HG03521 (cell line): ENCODE measurements around the gene TTC23.

Source experiments
- ATAC-seq: cut with Tn5 transposase; IDR thresholded peaks from one replicate; pipeline ENCODE4 v1.9.1; 2021; ENCODE audit warnings: mild to moderate bottlenecking, moderate library complexity; ENCODE audit not compliant: unreplicated experiment

Gene TTC23

DNA sequence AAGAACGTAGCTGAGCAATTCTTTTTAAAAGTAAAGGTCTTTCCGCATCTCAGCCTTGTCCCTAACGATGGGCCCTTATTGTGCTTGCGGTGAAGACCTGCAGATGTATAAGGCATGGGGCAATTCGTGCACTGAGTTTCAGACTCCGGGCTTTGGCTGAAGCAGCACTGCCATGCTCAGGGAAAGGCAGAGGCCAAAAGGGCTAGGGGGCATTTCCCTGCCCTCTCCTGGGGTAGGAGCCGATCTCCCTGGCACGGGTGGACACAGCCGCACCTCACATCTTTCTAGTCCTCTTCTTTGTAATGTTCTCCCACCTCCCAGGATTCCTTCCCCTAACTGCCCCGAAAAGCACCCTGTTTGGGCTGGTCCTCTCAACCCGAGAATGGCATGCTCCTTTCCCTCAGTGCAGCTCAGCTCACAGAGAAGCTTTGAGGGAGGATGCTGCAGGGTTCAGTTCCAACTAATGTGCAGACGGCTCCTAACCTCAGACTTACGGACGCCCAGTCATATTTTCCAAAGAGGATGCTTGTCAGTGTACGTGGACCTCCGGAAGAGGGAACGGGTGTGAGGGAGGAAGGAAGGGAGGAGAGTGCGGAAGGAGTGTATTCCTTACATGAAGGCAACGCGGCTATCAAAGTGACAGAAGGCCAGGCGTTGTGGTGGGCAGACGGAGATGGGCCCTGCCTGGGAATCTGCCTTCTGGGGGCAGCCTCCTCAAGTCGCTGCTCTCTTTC, 83.3 kb downstream of the TTC23 start:
- no peak for ATAC-seq

DNA sequence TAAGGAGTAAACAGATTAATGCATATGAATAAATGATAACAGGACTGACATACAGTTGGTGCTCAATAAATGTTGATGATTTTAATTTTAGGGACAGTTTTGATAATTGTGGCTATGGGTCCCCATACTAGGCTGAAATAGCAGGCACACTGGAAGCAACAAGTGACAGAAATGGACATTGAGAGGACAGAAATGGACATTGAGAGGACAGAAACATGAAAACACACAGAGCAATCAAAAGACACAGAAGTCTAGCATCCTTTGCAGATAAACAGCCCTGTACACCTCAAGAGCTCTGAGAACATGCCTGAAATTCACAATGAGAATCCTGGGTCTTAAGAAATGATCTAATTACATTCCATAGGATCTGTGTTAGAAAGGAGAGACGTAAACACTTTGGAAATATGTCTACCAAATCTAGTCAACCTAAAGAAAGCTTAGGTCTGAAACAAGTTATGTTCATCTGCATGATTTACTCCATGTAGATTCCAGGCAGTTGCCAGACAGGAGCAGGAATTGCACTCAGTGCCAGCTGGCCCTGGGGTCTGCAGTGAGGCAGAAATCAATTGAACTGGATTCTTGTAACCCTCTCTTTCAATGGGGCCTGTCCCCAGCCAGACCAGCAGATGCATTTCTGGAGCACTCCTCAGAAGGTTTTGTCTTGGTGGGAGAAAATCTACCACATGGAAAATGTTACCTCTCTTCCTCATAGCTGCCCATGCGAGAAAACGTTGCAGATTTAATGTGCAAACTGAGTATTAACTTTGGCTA, 84.2 kb downstream of the TTC23 start:
- no peak for ATAC-seq

DNA sequence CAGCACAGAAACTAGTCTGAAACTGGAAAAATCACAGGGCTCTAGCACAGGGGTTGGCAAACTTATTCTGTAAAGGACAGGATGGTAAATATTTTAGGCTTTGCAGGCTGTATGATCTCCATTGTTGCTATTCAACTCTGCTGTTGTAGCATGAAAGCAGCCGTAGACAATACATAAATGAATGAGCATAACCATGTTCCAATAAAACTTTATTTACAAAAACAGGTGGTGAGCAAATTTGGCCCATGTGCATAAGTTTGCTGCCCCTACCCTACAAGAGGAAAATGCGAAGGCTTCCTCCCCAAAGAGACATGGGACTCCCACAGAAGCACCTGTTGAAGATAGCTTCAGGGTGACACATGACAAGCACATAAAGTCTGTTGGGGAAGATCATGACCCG, 85.3 kb downstream of the TTC23 start:
- no peak for ATAC-seq

DNA sequence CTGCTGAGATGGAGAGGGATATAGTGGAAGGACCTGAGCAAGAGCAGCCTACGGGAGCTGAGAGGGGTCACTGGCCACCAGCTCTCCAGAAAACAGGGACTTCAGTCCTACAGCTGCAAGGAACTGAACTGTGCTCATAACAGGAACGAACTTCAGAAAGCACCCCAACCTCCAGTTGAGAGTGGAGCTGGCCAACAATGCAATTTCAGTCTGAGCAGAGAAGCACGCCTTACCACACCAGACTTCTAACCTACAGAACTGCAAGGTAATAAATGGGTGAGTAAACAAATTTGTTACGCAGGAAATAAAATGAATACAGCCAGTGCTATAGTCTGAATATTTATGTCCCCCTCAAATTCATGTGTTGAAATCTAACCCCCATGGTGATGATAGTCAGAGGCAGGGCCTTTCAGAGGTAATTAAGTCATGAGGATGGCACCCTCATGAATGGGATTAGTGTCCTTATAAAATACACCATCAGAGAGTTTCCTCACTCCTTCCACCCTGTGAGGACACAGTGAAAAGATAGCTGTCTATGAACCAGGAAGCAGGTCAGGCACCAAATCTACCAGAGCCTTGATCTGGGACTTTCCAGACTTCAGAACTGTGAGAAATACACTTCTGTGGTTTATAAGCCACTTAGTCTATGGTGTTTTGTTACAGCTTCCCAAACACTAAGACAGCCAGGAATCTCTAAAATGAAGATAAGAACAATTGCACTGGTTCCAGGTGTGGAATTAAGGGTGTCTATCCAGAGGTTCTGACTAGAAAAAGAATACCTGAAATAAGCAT, 85.9 kb downstream of the TTC23 start:
- ATAC-seq: no peak

DNA sequence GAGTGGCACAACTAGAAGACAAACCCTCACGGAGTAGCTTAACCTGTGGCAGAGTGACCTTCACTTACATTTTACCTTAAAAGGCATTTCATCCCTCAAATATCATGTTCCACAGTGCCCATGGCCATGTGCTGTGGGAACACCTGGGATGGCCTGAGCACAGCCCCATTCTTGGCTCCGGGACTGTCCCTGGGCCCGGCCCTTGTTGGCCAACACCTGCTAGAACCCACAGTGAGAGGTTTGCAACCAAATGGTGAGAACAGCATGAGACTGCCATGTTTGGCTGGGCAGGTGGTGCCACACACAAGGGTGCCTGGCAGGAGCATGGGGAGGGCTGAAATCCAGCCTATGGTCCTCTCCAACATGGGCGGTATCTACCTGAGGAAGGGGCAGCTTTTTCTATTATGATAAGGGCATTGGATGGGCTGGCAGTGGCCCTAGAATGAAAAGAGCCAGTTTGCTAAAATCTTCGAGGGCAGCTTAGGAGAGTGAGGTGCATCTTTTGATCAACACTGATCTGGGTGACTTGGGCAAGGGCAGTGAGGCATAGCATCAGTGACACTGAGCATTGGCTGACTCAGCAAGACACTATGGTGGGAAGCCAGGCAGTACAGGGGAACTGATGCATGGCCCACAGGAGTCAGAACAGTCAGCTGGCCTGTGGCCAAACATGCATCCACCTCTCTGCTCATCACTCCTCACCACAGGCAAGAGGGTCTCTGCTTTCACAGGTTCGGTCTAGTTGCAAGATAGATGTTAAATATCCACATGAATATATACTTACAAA, 90.6 kb downstream of the TTC23 start:
- no peak for ATAC-seq

DNA sequence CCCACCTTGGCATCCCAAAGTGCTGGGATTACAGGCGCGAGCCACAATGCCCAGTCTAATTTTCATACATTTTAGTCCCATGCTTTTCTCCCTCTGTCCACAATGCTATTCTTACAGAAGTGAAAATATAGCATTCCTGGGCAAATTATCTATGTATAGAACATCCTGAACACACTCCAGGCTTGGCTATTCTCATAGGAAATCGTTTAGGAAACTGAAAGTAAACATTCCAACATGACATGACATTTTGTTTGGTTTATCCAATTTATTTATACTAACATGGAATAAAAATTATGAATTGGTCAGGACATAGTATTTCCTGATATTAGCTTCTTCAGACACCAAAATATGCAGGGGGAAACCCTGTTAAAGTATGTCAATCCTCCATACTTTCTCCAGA, 91.9 kb downstream of the TTC23 start:
- ATAC-seq: no peak

DNA sequence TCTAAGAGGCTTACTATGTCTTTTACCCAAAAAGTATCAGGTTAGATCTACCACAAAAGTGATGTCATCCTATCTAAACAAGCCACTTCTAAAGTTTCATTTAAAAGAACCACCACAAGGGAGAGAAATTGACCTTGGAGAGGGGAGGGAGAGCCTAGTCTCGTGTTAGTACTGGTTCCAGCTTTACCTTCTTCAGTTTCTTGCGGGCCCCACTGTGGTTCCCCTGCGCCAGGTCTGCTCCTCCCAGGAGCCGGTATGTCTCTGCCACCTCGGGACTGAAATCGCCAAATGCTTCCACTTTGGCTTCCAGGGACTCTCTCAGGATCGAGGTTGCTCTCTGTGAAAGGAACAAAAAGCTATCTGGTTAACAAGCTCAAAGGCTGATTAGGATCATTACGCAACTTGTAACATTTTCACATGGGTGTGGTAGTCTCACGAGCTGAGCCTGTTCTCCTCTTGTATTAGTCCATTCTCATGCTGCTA, 93.4 kb downstream of the TTC23 start:
- ATAC-seq: no peak

DNA sequence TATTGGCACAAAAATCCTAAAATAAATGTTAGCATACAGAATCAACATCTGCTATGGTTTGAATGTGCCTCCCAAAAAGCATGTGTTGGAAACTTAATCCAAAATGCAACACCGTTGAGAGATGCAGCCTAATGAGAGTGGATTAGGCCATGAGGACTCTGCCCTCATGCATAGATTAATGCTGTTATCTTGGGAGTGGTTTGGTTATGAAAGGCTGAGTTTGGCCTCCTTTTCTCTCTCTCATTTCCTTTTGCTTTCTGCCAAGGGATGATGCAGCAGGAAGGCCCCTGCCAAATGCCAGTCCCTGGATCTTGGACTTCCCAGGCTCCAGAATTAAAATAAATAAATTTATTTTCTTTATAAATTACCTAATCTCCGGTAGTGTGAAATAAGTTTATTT, 95.1 kb downstream of the TTC23 start:
- ATAC-seq: no peak

DNA sequence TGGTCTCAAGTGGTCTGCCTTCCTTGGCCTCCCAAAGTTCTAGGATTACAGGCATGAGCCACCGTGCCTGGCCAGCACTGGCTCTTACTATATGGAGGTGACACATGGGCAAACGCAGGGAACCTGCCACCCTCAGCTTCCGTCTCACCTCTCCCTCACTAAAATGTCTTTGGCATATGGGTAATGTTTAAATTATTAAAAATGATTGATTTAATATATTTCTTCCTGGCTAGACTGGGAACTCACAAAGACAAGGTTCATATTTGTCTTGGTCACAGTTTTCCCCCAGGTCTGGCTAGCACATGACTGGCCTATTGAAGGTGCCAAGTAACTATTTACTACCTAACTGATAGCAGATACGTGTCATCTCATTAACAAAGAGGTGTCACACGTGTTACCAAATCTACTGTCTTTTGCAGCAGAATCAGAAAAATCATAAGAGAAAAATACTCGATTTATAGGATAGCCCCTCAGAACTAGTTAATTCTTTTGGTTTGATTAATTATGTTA, 96.3 kb downstream of the TTC23 start:
- ATAC-seq: no peak

DNA sequence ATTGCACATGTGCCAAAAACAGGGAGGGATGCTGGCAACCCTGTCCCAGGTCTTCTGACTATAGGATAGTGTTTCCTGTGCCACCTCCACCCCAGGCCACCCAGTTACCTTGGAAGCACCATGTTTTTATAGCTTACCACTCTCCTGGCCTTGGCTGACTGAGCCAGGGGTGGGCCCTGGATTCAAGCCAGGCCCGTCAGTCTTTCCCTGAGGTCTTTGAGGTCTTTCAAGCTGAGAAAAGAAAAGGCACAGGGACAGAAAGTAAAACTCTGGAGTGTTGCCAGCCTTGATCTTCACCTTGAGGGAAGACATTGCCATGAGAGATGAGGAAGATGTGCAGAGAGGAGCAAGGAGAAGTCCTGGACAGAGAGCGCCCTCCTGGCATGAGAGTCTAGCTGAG, 98.2 kb downstream of the TTC23 start:
- no peak for ATAC-seq

DNA sequence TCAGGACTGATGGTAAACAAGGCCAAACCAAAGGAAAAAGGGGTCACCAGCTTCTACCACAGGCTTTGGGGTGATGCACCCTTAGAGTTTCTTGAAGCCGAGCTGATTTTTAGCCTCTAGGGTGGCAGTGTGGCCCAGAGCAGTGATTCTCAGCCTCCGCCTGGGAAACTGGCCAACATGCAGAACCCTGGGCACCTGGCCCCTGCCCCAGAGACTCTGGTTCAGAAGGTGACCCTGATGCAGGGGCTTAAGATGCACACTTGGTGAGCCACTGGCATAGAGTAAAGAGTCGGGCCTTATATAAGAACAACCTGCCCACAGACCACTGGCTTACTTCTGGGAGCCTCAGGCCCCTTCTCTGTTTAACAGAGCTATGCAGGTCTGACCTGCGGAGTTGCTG, 100.0 kb downstream of the TTC23 start:
- no peak for ATAC-seq

DNA sequence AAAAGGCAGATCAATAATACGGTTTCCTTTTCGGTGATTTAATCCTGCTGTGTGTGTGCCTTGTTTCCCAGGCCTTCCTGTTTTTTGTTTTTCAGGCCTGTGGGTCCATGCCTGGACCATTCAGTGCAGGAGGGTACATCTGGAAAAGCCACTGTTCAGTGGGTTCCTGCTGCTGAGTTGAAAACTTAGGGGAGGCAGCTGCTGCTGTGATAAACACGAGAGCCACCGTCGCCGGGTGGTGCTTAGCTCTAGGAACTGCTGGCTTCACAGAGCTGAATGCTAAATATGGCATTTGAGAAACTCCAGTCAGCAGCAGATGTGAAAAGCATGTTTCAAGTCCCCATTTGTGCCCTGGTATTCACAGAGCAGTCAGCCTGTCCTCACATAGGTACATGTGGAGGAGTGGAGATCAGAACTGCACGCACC, 100.5 kb downstream of the TTC23 start:
- ATAC-seq: no peak

DNA sequence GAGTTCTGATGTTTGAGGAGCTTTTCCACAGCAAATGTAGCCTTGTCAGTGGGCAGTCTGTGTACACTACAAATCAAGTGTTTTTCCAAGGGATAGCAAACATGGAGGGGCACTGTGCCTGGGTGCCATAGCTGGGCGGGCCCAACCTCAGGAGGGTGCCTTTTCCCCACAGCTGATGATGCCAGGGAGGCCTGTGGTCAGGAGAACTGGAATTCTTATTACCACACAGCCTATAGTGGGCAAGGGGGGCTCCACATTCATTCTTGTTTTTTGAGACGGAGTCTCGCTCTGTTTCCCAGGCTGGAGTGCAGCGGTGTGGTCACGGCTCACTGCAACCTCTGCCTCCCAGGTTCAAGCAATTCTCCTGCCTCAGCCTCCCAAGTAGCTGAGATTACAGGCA, 102.7 kb downstream of the TTC23 start:
- no peak for ATAC-seq

DNA sequence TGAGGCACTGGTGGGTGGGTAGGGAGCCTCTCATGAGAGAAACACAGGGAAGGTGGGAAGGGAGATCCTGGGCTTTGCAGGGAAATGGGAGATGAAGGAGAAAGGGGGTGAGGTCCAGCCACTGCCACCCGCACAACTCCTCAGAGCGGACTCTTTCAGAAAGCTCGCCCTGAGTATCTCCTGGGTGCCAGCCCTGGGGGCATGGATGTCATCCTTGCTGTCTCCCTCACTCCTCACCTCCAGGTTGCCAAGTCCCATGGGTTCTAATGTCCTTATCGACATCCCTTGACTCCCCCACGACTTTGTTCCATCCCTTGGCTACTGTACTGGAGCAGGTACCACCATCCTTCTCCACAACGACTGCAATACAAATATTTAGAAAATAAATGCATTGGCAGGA, 103.6 kb downstream of the TTC23 start:
- ATAC-seq: no peak

DNA sequence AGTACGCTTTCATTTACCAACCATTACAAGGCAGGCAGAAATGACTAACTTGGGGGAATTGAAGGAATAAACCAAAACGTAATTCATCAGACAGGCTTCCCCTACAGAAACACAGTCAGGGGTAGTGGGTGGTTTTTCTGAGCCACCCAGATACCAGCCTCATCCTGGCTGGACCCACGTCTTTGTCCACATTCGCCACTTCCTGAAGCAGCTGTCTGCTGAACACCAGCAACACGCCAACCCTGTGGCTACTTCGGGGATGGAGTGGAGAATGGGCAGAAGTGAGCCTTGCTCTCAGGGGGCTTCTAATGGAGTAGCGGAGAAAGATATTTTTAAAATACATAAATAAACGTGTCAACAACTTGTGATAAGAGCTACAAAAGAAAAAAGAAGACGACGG, 104.4 kb downstream of the TTC23 start:
- no peak for ATAC-seq

DNA sequence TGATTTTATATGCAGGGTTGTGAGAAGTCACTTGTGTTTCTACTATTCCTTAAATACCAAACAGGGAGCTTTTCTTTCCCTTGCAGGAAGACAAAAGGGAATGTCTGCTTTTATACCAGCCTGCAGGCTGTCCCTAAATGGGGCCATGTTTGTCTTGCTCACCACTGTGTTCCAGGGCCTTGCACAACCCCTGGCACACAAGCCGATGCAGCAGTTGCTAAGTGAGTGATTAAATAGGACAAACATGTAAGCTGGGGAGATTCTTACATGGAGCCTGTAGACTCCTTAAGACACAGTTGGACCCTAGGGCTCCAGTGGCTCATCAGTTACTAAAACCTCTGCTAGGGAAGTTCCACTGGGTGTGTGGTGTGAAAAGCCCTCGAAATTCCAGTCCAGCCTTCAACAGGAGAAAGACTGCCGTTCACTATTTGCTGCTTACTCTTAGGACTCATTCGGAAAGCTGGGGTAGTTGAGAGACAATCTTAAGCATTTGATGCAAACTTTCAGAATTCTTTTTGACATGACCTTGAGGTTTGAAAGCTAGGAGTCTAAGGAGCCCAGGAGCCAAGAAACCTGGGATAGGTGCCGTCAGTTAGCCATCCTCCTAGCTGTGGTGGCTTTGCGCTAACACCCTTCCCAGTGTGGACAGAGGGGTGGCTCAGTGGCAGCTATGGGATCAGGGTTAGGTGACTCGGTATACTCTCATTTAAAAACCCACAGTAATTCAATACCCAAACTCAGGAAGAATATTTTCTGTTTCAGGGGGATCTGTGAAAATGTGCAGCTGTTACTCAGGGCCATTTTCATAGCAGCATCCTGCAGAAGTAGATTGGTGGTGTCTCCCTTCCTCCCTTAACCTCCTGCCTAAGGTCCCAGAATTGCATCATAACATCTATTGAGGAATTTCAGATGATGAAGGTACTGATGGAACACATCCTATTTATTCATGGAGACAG, 105.4 kb downstream of the TTC23 start:
- ATAC-seq: no peak

DNA sequence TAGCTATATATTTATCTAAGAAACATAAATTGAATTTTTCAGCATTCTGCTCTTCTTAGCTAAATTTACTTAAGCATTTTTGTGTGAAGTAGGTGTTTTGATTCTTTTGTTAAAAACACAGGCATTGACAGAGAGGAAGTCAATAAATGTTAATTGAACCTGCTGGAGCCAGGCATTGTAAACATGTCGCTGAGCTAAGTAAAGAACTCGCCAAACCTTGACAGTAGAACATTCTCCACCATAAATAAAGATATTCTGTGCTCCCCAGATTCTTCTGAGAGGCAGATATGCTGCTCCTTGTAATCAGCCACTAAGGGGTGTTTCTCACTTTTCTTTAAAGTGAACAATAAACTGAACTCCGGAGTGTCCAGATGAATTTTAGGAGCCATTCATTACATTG, 106.1 kb downstream of the TTC23 start:
- no peak for ATAC-seq

DNA sequence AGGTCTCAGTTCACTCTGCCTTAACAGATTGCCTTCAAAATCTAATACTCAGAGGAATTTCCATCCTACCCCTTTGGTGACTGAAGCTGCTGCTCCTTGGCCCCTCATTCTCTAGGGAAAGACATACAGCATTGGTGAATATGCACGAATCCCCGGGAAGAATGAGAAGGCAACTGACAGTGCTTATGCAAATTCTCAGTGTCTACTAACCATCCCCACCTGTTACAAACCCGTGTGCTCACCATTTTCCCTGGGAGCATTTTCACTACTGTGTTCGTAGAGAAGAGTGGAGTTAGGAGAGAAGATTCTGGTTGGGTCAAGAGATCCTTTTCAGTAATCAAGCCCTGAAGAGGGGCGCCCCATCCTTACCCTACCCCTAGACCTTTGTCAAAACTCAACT, 106.8 kb downstream of the TTC23 start:
- no peak for ATAC-seq

DNA sequence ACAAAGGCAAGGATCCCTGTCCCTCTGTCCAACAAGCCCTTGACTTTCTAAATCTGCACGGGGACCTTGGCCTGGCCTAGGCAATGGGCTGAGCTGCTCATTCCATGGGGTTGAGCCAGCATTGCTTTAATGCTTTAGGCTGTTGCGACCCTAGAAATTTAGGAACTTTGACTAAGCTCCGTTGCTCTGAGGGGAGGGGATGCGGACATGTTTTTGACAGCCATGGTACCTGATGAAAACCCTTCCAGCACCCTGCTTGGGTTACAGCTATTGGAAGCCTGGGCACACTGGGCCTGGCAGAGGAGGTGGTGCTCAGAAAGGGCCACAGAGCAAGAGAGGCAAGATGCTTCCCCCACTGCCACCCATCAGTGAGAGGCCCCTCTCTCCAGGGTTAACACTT, 107.4 kb downstream of the TTC23 start:
- ATAC-seq: no peak

DNA sequence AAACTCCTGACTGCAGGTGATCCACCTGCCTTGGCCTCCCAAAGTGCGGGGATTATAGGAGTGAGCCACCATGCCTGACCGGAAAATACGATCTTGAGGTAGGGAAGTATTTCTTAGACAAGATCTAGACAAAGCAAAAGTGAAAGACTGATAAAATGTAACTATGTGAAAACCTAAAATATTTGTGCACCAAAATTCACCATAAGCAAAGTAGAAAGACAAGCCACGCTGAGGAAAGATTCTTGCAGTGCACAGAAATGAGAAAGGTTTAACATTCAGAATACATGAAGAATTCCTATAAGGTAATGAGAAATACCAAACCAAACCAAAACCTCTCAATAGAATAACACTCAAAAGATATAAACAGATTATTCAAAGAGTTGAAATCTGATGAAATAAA, 108.8 kb downstream of the TTC23 start:
- ATAC-seq: no peak
